ENCODE measurements around the gene PRAC1. TPM values are rescaled to one million over a fixed set of nuclear protein-coding genes. Genes with fewer than 3 reads are reported as not detected.

The PRAC1 gene
- total RNA-seq, 1 donor from 2014 or later, result not detected

GRCh38 chr17:48745381-48746275 lies 23.3 kb upstream of the PRAC1 start:
- no peaks in the 10 kb centered on the region for H3K4me1 Mint-ChIP-seq (ENCODE audit: unreplicated experiment)
- no peak overlapping the region for H3K4me3 Mint-ChIP-seq
- peaks cover 99% of the 10 kb centered on the region for H3K27me3 Mint-ChIP-seq
- no peaks in the 10 kb centered on the region for H3K36me3 Mint-ChIP-seq
- H3K9me3 Mint-ChIP-seq, result no peaks in the 10 kb centered on the region
- TF ChIP-seq, protein P1, sequence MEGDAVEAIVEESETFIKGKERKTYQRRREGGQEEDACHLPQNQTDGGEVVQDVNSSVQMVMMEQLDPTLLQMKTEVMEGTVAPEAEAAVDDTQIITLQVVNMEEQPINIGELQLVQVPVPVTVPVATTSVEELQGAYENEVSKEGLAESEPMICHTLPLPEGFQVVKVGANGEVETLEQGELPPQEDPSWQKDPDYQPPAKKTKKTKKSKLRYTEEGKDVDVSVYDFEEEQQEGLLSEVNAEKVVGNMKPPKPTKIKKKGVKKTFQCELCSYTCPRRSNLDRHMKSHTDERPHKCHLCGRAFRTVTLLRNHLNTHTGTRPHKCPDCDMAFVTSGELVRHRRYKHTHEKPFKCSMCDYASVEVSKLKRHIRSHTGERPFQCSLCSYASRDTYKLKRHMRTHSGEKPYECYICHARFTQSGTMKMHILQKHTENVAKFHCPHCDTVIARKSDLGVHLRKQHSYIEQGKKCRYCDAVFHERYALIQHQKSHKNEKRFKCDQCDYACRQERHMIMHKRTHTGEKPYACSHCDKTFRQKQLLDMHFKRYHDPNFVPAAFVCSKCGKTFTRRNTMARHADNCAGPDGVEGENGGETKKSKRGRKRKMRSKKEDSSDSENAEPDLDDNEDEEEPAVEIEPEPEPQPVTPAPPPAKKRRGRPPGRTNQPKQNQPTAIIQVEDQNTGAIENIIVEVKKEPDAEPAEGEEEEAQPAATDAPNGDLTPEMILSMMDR (conservative IDR thresholded peaks at IDR 0.05), result no peak
- no peak overlapping the region for H3K27ac Mint-ChIP-seq
- no peak for DNase-seq (ENCODE audit: extremely low spot score, unreplicated experiment)

DNA sequence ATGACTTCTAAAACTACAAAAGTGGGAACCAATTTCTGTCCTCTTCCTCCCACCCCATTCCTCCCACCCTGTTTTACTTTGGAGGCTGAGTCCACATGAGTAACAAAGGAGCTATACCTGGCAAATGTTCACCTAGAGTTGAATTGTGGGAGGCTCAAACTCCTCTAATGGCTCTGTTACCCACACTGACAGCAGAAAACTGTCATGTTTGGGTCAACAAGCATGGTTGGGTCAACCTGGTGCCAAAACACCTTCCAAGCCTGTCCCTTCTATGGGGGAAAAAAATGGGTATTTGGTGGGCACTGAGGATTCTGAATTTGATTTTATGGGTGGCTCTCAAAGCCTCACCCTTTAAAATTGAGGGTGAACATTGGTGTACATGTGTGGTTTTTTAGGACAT lies 18.2 kb upstream of the PRAC1 start:
- Mint-ChIP-seq H3K27ac (no peak overlapping the region), H3K36me3 (no peaks in the 10 kb centered on the region), H3K9me3 (no peaks in the 10 kb centered on the region), H3K4me3 (no peak overlapping the region), H3K4me1 (ENCODE audit: unreplicated experiment) (no peaks in the 10 kb centered on the region), H3K27me3 (peaks cover 99% of the 10 kb centered on the region)
- no peak for DNase-seq (ENCODE audit: extremely low spot score, unreplicated experiment)
- TF ChIP-seq, protein P1 (conservative IDR thresholded peaks at IDR 0.05), result no peak

- H3K36me3 Mint-ChIP-seq, result no peaks in the 10 kb centered on the region
Observed at GRCh38 chr17:48738803-48739526, 16.6 kb upstream of the PRAC1 start.

DNA sequence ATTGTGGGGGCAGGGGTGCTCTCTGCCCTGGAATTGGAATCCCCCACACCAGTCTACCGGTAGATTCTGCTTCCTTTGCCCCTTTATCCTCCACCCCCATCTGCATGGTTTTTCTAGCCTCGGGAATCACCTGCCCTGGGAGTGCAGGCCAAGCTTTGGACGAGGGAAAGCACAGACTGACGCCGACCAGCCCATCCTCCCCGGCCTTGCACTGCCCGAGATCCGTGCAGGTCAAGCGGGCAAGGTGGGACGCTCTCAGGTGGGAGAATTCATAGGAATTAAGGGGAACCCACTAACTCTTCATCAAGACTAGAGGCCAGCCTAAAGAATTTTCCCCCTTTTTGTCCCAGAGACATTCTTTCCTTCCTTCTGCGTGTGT lies 16.1 kb upstream of the PRAC1 start:
- Mint-ChIP-seq H3K27ac (no peak overlapping the region), H3K4me1 (ENCODE audit: unreplicated experiment) (no peaks in the 10 kb centered on the region), H3K36me3 (no peaks in the 10 kb centered on the region), H3K9me3 (no peaks in the 10 kb centered on the region), H3K4me3 (no peak overlapping the region), H3K27me3 (peaks cover 99% of the 10 kb centered on the region)
- DNase-seq (ENCODE audit: extremely low spot score, unreplicated experiment), result no peak
- TF ChIP-seq, protein P1 (conservative IDR thresholded peaks at IDR 0.05), result no peak

More at GRCh38 chr17:48738803-48739526, 16.6 kb upstream of the PRAC1 start:
- Mint-ChIP-seq H3K4me3 (no peak overlapping the region), H3K9me3 (no peaks in the 10 kb centered on the region), H3K27ac (no peak overlapping the region), H3K4me1 (ENCODE audit: unreplicated experiment) (no peaks in the 10 kb centered on the region), H3K27me3 (peaks cover 99% of the 10 kb centered on the region)
- TF ChIP-seq, protein P1 (conservative IDR thresholded peaks at IDR 0.05), result no peak
- no peak for DNase-seq (ENCODE audit: extremely low spot score, unreplicated experiment)

DNA sequence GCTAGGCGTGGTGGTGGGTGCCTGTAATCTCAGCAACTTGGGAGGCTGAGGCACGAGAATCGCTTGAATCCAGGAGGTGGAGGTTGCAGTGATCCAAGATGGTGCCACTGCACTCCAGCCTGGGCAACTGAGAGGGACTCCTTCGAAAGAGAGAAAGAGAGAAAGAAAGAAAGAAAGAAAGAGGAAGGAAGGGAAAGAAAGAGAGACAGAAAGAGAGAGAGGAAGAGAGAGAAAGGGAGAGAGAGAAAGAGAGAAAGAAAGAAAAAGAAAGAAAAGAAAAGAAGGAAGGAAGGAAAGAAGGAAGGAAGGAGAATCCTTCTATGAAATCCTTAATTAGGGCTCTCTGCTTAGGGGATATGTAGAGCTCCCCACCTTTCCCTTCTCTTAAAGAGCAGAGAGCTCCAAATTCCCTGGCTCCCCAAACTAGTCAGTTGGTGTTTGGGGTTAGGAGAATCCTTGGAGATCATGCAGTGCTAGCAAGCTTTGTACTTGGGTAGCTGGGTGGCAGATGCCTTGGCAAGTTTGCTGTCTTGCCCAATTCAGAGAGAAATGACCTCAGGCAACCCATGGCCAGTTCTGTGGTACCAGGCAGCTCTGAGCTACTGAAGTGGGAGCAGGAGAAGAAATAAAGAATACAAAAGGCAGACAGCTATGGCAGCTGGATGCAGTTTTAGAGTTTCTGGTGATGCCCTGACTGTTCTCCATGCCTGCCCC lies 15.2 kb upstream of the PRAC1 start:
- Mint-ChIP-seq H3K4me3 (no peak overlapping the region), H3K27me3 (peaks cover 97% of the 10 kb centered on the region), H3K4me1 (ENCODE audit: unreplicated experiment) (no peaks in the 10 kb centered on the region), H3K36me3 (no peaks in the 10 kb centered on the region), H3K9me3 (no peaks in the 10 kb centered on the region), H3K27ac (no peak overlapping the region)
- no peak for DNase-seq (ENCODE audit: extremely low spot score, unreplicated experiment)
- TF ChIP-seq, protein P1 (conservative IDR thresholded peaks at IDR 0.05), result no peak
